ENCODE data around the gene SEMA6A. TPM values are rescaled to one million over a fixed set of nuclear protein-coding genes. Genes with fewer than 3 reads are reported as not detected.

SEMA6A gene
- polyA plus RNA-seq, 3 donors = 0.16 TPM; not detected in 2

- intact Hi-C loops (cut with micrococcal nuclease) = no loop called here
- no peaks in the 10 kb centered on the region for H3K36me3 Mint-ChIP-seq
- no peaks in the 10 kb centered on the region for H3K9me3 ChIP-seq (replicated peaks in 1 of 2; ENCODE audit: control insufficient read depth in 1 of 2, insufficient read depth in 1 of 2, low read length in 2 of 2)
- DNase-seq = no peak
- no peak overlapping the region for H3K27ac Mint-ChIP-seq
- H3K27me3 ChIP-seq (ENCODE audit: control insufficient read depth in 2 of 2, insufficient read depth in 2 of 2, low read length in 2 of 2) = peaks cover 9 to 17% of the 10 kb centered on the region in 2 donors
- H3K36me3 ChIP-seq (replicated peaks in 1 of 2; ENCODE audit: control insufficient read depth in 1 of 2, insufficient read depth in 2 of 2, low read length in 2 of 2) = no peaks in the 10 kb centered on the region
- TF ChIP-seq, protein P1, sequence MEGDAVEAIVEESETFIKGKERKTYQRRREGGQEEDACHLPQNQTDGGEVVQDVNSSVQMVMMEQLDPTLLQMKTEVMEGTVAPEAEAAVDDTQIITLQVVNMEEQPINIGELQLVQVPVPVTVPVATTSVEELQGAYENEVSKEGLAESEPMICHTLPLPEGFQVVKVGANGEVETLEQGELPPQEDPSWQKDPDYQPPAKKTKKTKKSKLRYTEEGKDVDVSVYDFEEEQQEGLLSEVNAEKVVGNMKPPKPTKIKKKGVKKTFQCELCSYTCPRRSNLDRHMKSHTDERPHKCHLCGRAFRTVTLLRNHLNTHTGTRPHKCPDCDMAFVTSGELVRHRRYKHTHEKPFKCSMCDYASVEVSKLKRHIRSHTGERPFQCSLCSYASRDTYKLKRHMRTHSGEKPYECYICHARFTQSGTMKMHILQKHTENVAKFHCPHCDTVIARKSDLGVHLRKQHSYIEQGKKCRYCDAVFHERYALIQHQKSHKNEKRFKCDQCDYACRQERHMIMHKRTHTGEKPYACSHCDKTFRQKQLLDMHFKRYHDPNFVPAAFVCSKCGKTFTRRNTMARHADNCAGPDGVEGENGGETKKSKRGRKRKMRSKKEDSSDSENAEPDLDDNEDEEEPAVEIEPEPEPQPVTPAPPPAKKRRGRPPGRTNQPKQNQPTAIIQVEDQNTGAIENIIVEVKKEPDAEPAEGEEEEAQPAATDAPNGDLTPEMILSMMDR (IDR thresholded peaks at IDR 0.05) = no peak
- H3K4me3 ChIP-seq (replicated peaks in 1 of 3; ENCODE audit: low read depth in 2 of 3, low read length in 3 of 3) = no peak overlapping the region
- no peak overlapping the region for H3K27ac ChIP-seq (ENCODE audit: low read depth in 1 of 2, low read length in 2 of 2)
- H4K20me1 ChIP-seq (ENCODE audit: insufficient read depth, low read length) = no peaks in the 10 kb centered on the region
- peaks cover 17 to 23% (median 18%) of the 10 kb centered on the region in 3 donors for H3K27me3 Mint-ChIP-seq (ENCODE audit: low read depth in 3 of 3)
- H3K9ac ChIP-seq (ENCODE audit: insufficient read depth, low read length, poor library complexity, severe bottlenecking) = no peak overlapping the region
- H3K4me1 Mint-ChIP-seq = no peaks in the 10 kb centered on the region
- peaks cover 0 to 5% (median 0%) of the 10 kb centered on the region in 7 donors for H3K9me3 Mint-ChIP-seq
- 98% methylated on average over 4 of the region's 7 CpGs for WGBS (ENCODE audit: insufficient coverage)
- H2AFZ ChIP-seq (ENCODE audit: insufficient read depth, low read depth, low read length, poor library complexity, severe bottlenecking) = no peak overlapping the region
- H3K4me2 ChIP-seq (replicated peaks; ENCODE audit: extremely low read depth, low read length, poor library complexity, severe bottlenecking) = no peak overlapping the region
- H3K4me1 ChIP-seq (ENCODE audit: control insufficient read depth in 1 of 2, insufficient read depth in 2 of 2, low read length in 2 of 2) = no peaks in the 10 kb centered on the region
- no peak overlapping the region for H3K4me3 Mint-ChIP-seq
- H3K79me2 ChIP-seq (ENCODE audit: insufficient read depth, low read length) = no peaks in the 10 kb centered on the region
These were observed 9.7 kb downstream of the SEMA6A start for GRCh38 chr5:116564756-116565490.

- no peaks in the 10 kb centered on the region for H3K9me3 ChIP-seq (replicated peaks in 1 of 2; ENCODE audit: control insufficient read depth in 1 of 2, insufficient read depth in 1 of 2, low read length in 2 of 2)
- no peak for DNase-seq
- no peak overlapping the region for H3K4me3 Mint-ChIP-seq
- H4K20me1 ChIP-seq (ENCODE audit: insufficient read depth, low read length) = no peaks in the 10 kb centered on the region
- H3K4me1 ChIP-seq (ENCODE audit: control insufficient read depth in 1 of 2, insufficient read depth in 2 of 2, low read length in 2 of 2) = no peaks in the 10 kb centered on the region
- no peaks in the 10 kb centered on the region for H3K4me1 Mint-ChIP-seq
- peaks cover 3 to 11% of the 10 kb centered on the region in 2 donors for H3K27me3 ChIP-seq (ENCODE audit: control insufficient read depth in 2 of 2, insufficient read depth in 2 of 2, low read length in 2 of 2)
- no peak overlapping the region for H3K4me3 ChIP-seq (replicated peaks in 1 of 3; ENCODE audit: low read depth in 2 of 3, low read length in 3 of 3)
- no peaks in the 10 kb centered on the region for H3K79me2 ChIP-seq (ENCODE audit: insufficient read depth, low read length)
- no peak overlapping the region for H3K27ac Mint-ChIP-seq
- H3K9ac ChIP-seq (ENCODE audit: insufficient read depth, low read length, poor library complexity, severe bottlenecking) = no peak overlapping the region
- H3K36me3 Mint-ChIP-seq = no peaks in the 10 kb centered on the region
- H2AFZ ChIP-seq (ENCODE audit: insufficient read depth, low read depth, low read length, poor library complexity, severe bottlenecking) = no peak overlapping the region
- peaks cover 11 to 18% (median 13%) of the 10 kb centered on the region in 3 donors for H3K27me3 Mint-ChIP-seq (ENCODE audit: low read depth in 3 of 3)
- H3K9me3 Mint-ChIP-seq = peaks cover 0 to 5% (median 0%) of the 10 kb centered on the region in 7 donors
- WGBS (ENCODE audit: insufficient coverage) = no CpG with 5 or more reads among the region's 3 CpGs
- no peaks in the 10 kb centered on the region for H3K36me3 ChIP-seq (replicated peaks in 1 of 2; ENCODE audit: control insufficient read depth in 1 of 2, insufficient read depth in 2 of 2, low read length in 2 of 2)
- no peak overlapping the region for H3K27ac ChIP-seq (ENCODE audit: low read depth in 1 of 2, low read length in 2 of 2)
- TF ChIP-seq, protein P1 (IDR thresholded peaks at IDR 0.05) = no peak
- intact Hi-C loops (cut with micrococcal nuclease) = no loop called here
- no peak overlapping the region for H3K4me2 ChIP-seq (replicated peaks; ENCODE audit: extremely low read depth, low read length, poor library complexity, severe bottlenecking)
These were observed 10.3 kb downstream of the SEMA6A start for GRCh38 chr5:116564312-116564711.

Data from CD14-positive monocyte (primary cell).